ENCODE data around the gene GPR50. TPM values are rescaled to one million over a fixed set of nuclear protein-coding genes. Genes with fewer than 3 reads are reported as not detected.

The GPR50 gene
- polyA plus RNA-seq, 1 donor (not counting 4 experiments of a cell fraction or from before 2014, with no cell fraction given) = not detected

DNA sequence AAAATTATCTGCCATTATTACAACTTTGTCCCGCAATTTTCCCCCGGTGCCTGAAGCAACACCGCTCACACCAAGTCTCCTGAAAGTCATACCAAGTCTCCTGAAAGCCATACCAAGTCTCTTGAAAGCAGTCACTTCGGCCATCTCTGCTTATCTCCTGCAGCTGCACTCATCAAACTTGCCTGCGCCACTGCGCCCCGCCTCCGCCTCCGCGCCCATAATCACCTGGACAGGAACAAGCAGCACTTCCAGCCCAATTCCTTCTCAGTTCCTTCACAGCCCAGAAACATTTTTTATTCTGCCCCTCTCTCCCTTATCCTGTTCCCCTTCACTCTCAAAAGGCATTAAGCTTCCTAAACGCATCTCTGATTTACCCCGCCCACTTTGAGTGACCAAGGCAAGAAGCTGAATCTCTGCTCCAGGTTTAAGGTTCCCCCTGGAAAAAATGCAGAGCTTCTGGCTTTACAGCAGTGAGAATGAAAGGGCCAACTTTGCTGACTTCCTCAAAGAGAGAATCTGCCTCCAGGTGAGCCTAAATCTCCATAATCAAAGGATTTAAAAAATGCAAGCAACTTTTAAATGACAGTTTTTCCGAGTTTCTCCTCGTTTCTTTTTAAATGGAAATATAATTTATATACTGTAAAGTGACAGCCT is 7.7 kb downstream of the GPR50 start:
- Histone ChIP-seq H3K4me2 (ENCODE audit: control insufficient read depth, extremely low read depth, insufficient read depth, low read depth, low read length) (no peak overlapping the region), H3K4me1 (ENCODE audit: control insufficient read depth, extremely low read depth, insufficient read depth, low read length) (no peaks in the 10 kb centered on the region), H3K9me3 (ENCODE audit: control insufficient read depth, low read depth, low read length) (peaks cover 4% of the 10 kb centered on the region), H3K4me3 (ENCODE audit: control insufficient read depth in 2 of 3, extremely low read depth in 1 of 3, insufficient read depth in 2 of 3, low read depth in 1 of 3, low read length in 3 of 3) (no peak overlapping the region), H3K36me3 (ENCODE audit: control insufficient read depth in 2 of 2, extremely low read depth in 1 of 2, insufficient read depth in 2 of 2, low read length in 2 of 2) (no peaks in the 10 kb centered on the region), H4K20me1 (ENCODE audit: control insufficient read depth, extremely low read depth, insufficient read depth, low read length) (no peaks in the 10 kb centered on the region), H3K79me2 (ENCODE audit: control insufficient read depth, insufficient read depth, low read length) (no peaks in the 10 kb centered on the region), H3K27ac (ENCODE audit: control insufficient read depth, insufficient read depth, low read length) (no peak overlapping the region), H2AFZ (ENCODE audit: control insufficient read depth, low read length) (no peak overlapping the region), H3K9ac (ENCODE audit: control insufficient read depth, extremely low read depth, insufficient read depth, low read length) (no peak overlapping the region), H3K27me3 (ENCODE audit: control insufficient read depth, extremely low read depth, insufficient read depth, low read length) (peaks cover 31% of the 10 kb centered on the region), H3K9me1 (ENCODE audit: control insufficient read depth, extremely low read depth, insufficient read depth, low read length) (no peaks in the 10 kb centered on the region)
- dilution Hi-C loops (cut with MboI; ENCODE audit: extremely low pct_ligation_motif_present, low sequenced_read_pairs) = no loop called here
- DNase-seq (ENCODE audit: low read depth, low spot score) (no peak), FAIRE-seq (no peak)
- TF ChIP-seq EZH2 (IDR thresholded peaks at IDR 0.05; ENCODE audit: low read length) (no peak), CTCF (optimal IDR thresholded peaks at IDR 0.05 in 1 of 3, IDR thresholded peaks at IDR 0.05 in 1 of 3, conservative IDR thresholded peaks at IDR 0.05 in 1 of 3; ENCODE audit: extremely low read depth in 1 of 3, insufficient read depth in 2 of 3, low read length in 3 of 3) (no peak)

GRCh38 chrX:151184705-151185104 is 8.3 kb downstream of the GPR50 start:
- Histone ChIP-seq H3K27ac (ENCODE audit: control insufficient read depth, insufficient read depth, low read length) (no peak overlapping the region), H3K27me3 (ENCODE audit: control insufficient read depth, extremely low read depth, insufficient read depth, low read length) (peaks cover 25% of the 10 kb centered on the region), H3K79me2 (ENCODE audit: control insufficient read depth, insufficient read depth, low read length) (no peaks in the 10 kb centered on the region), H3K36me3 (ENCODE audit: control insufficient read depth in 2 of 2, extremely low read depth in 1 of 2, insufficient read depth in 2 of 2, low read length in 2 of 2) (no peaks in the 10 kb centered on the region), H3K9me1 (ENCODE audit: control insufficient read depth, extremely low read depth, insufficient read depth, low read length) (no peaks in the 10 kb centered on the region), H3K9ac (ENCODE audit: control insufficient read depth, extremely low read depth, insufficient read depth, low read length) (no peak overlapping the region), H3K4me1 (ENCODE audit: control insufficient read depth, extremely low read depth, insufficient read depth, low read length) (no peaks in the 10 kb centered on the region), H3K9me3 (ENCODE audit: control insufficient read depth, low read depth, low read length) (peaks cover 3% of the 10 kb centered on the region), H4K20me1 (ENCODE audit: control insufficient read depth, extremely low read depth, insufficient read depth, low read length) (no peaks in the 10 kb centered on the region), H3K4me2 (ENCODE audit: control insufficient read depth, extremely low read depth, insufficient read depth, low read depth, low read length) (no peak overlapping the region), H3K4me3 (ENCODE audit: control insufficient read depth in 2 of 3, extremely low read depth in 1 of 3, insufficient read depth in 2 of 3, low read depth in 1 of 3, low read length in 3 of 3) (no peak overlapping the region), H2AFZ (ENCODE audit: control insufficient read depth, low read length) (no peak overlapping the region)
- TF ChIP-seq CTCF (optimal IDR thresholded peaks at IDR 0.05 in 1 of 3, IDR thresholded peaks at IDR 0.05 in 1 of 3, conservative IDR thresholded peaks at IDR 0.05 in 1 of 3; ENCODE audit: extremely low read depth in 1 of 3, insufficient read depth in 2 of 3, low read length in 3 of 3) = no peak
- no peak for TF ChIP-seq EZH2 (IDR thresholded peaks at IDR 0.05; ENCODE audit: low read length)
- DNase-seq (ENCODE audit: low read depth, low spot score) (no peak), FAIRE-seq (no peak)
- dilution Hi-C loops (cut with MboI; ENCODE audit: extremely low pct_ligation_motif_present, low sequenced_read_pairs) = no loop called here

Data from keratinocyte (primary cell).